ENCODE results near the gene SLC8A3. TPM values are rescaled to one million over a fixed set of nuclear protein-coding genes. Genes with fewer than 3 reads are reported as not detected.

Gene SLC8A3
- total RNA-seq, 1 donor from 2014 or later = 48.7 TPM

DNA sequence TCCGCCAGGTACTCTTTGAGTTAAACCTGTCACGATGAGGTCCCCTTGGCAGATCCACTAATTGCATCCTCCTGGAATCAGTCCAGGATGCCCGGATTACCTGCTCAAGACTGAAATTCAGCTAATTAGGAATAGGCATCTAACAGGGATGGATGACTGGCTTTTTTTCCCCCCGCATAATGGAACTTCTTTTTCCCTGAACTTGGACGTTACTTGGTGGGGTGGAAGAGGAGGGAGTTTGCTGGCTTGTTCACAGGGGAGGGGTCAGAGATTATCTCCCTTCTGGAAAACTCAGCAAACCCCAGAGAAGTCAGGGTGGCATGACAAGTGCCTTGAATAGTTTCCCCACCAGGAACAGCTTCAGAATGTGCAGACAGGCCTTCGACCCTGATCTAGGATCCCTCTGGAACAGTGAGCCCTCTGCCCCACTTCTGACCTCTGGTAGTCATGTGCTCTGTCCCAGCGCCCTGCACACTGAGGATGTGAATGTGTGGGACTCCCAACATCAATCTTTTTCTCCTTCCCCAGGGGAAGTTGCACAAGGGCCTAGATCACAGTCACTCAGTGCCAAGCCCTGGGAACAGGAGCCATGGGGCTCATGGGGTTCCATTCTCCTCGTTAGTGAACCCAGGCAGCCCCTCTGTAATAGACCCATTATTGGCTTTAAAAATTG is 167.1 kb downstream of the SLC8A3 start:
- DNase-seq = no peak

DNA sequence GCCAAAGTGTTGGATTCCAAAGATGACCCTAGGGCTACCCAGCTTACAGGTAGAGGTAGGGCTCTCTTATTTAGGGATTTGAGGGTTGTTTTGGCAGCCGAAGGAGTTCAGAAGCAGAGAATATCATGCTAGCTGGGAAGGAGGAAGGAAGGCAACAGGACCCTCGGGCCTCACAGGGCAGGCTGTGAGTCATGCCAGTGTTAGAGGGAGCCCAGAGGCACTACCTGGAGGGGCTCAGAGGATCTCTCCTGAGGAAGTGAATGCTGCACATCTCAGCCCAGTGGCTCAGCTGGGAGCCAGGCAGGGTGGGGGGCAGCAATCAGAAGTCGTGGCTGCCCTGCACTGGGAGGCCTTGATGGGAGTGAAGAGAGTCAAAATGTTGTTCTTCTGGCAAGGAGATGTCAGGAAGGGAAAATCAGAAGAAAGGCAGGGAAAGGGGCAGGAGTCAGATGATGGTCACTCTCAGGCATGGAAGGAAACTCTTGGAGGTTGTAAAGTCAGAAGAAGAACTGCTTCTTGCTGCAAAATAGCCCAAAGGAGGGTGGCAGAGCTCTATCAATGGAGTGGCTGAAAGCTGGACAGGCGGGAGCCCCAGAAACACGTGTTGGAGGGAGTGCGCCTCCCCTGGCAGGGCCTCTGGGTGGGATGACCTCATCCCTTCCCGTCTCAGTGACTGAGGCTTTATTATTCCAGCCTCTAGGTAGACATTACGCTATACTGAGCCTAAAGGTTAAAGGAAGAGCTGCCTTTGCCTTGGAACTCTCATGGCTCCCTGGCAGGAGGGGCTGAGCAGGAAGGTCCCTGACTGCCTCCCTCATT is 168.2 kb downstream of the SLC8A3 start:
- peak; percentile 11 for DNase-seq

DNA sequence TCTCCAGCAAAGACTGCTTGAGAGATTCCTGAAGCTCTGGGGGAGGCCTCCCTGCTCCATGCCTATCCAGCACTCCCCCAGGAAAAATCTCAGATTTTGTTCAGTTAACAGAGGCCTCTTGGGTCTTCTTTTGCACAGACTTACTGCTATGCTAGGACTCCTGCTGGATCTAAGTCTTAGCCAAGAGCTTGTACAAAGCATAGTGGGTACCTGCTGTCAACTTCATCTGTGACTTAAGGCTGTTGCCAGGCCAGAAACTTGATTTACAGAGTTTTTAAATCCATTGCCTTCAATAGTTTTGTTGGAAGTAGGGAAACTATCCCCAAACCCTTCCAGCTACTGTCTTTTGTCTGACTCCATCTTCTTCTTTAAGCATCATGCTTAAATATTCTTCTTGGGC is 169.1 kb downstream of the SLC8A3 start:
- DNase-seq = no peak

DNA sequence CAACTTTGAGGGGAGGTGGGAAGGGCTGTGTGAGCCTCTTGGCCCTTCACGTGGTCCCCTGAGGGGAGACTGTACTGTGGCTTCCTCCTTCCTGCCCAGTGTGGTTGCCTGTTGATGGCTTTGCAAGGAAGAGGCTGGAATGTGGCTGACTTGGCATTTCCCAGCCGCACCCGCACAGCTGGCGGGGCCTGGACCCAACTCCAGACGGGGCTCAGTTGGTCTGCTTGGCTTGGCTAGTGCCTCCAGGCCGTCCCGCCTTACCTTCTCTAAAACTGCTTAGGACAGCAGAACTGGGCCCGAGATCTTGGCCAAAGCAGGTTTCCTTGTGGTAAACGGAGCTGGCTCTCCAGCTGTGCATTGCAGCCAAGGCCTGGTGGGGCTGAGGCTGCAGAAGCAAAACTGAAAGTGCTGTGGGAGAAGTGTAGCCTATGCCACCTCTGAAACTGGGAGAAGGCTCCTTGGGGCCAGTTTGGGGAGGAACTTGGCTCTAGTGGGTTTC is 170.0 kb downstream of the SLC8A3 start:
- no peak for DNase-seq

DNA sequence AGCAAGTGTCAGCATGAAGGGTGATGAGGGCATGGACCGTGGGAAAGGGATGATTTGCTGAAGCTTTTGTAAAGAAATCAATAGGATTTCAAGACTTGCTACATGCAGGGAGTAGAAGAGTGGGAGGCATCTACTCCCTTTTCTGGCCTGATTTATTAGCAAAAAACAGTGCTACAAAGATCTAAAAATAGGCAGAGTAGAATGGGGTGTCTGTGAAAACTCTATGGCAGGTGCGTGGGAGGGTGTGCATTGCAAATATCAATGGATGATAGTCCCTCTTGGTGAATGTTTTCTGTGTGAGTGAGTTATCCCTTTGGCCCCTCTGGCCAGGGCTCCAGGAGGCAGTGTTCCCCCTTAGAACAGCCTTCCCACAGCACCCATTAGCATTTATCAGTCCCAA is 170.5 kb downstream of the SLC8A3 start:
- no peak for DNase-seq

DNA sequence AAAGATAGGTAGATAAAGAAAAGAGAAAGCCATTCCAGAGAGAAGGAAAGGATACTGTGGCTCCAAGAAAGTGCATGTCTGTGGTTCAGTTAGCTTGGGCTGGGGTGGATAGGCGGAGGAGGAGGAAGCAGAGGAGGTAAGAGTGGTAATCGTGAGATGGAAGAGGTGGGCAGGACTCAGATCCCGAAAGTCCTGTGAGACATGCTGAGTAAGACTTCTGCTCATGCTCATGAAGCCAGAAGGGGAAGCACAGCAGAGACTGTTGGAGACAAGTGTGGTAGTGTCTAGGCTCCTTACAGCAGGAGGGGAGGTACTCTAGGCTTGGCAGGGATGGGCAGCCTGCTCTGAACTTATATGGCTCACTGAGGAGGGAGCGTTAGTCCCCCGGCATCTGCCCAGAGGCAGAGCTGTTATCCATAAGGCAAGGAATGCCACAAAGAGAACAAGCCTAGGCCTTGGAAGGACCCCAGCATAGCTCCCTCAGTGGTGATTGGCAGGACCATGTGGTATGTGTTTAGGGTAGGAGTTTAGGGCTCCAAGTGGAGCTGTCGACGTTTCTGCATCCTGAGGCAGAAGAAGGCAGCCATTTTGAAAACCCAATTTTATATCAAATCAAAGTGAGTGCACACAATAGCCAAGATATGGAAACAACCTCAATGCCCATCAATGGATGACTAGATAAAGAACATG is 174.2 kb downstream of the SLC8A3 start:
- no peak for DNase-seq

DNA sequence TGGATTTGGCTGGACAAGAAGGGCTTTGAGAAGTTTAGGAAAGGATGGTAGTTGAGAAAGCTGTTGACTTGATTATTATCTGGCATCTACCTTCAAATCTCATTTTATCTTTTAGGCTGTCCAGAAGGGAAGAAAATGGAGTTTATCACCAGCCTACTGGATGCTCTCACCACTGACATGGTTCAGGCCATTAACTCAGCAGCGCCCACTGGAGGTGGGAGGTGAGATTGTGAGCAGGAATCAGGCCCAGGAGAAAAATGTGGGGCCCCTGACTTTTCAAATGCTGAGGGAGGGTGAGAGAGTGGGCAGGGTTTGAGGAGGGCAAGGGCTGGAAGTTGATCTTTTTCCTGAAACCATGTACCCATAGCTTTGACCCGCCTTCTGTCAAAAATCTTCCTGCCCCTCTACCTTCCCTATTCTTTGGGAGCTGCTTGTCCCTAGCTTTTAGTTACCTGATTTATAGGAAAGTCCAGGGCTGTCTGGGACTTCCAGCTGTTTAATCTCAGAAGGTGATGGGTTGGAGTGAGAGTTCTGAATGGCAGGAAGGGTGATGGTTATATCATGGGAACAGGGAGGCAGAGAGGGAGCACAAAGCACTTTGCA is 175.4 kb downstream of the SLC8A3 start:
- no peak for DNase-seq

DNA sequence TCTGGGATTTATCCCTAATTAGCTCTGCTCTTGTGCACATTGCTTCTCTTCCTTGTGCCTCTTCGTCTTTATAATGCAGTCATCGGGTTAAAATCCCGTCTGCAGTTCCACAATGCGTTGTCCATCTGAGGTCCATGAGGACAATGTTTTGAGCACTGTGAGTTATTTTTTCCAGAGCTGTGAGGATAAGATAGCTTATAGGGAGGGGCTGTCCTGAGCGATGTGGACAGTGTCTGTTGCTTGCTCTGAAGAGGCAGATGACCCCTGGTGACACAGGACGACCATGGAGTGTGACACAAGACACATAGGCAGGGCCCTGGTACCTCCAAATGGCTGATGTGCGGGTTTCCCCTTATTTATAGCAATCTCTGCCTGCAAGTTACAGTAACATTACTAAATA is 177.0 kb downstream of the SLC8A3 start:
- no peak for DNase-seq

DNA sequence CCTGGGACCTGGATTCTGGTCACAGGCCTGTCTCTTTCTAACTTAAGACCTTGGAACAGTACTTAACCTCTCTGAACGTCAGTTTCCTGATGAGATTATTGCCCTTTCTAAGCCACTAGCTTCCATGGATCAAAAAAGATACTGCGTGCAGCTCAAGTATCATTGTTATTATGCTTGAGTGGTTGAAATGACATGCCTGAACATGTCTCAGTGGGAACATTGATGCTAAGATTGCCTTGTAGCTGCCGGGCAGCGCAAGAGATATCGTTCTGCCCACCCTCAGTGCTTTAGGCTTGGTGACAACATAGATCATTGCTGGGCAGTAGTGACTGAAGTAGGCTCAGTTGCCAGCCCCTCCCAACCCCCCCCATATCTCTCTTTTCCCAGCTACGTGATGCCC is 177.7 kb downstream of the SLC8A3 start:
- DNase-seq = no peak

DNA sequence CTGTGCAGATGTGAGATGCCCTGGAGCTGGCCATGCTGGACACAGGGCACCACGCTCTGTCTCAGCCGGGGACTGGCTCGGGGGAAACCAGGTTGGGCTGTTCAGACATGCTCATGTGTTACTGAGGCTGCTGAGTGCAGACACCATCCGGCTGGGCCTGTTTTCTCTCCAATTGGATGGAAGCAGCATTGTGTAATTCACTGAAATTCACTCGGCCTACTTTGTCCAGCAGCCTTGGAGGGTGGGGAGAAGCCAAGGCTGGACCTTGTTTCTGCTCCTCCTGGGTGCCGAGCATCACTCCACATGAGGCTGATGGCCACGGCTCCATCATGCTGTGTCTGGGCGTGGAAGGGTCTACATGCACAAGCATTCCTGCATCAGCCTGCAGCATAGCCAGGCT is 178.8 kb downstream of the SLC8A3 start:
- DNase-seq = no peak

DNA sequence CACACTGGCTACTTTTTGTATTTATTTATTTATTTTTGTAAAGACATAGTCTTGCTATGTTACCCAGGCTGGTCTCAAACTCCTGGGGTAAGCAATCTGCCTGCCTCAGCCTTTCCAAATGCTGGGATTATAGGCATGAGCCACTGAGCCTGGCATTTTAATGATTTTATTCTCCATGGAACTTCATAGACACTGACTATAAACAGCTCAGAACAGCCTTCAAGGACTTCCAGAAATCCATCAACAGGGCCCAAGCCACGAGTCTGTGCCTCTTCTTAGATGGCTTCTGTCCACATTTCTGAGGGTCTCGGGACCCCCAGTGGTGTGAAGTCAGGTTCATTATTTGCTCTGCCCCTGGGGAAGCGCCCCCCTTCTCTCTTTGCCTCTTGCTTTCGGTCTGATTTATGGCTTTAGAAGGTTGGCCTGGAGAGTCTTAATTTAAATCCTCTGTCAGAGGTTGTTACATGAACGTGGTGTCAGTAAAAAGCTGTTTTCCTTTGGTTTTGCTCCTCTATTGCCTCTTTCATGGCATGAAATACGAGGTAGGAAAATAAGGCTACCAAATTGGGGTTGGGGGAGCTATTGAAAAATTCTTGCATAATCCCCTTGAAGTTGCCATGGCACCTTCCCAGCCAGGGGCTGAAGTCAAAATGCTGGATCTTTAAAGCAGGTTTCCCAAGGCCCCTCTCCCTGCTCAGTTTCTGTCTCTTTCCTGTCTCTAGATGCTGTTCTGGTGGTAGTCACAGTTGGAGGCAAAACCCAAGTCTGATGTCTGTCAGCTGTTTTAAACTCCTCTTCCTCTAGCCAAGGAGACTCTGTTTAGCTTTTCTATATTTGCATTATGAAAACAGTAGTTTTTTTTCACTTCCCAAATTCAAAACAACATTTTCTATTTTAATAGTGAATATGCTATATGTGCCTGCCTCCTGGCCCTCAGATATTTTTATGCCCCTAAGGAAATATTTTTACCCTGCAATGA is 180.2 kb downstream of the SLC8A3 start:
- no peak for DNase-seq

DNA sequence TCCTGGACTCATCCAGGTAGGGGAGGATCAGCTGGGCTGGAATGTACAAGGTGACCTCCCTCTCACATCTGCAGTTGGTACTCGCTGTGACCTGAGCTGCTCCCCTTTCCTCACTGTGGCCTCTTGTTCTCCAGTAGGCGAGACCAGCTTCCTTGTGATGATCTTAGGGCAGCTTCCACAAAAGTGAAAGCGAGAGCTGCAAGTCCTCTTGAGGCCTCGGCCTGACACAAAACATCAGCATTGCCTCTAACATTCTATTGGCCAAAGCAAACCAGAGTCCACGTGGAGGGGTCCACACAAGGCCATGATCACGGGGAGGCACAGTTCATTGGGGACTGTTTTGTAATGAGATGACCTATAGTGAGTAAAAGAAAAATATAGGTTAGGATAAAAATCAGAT is 182.1 kb downstream of the SLC8A3 start:
- DNase-seq = no peak

DNA sequence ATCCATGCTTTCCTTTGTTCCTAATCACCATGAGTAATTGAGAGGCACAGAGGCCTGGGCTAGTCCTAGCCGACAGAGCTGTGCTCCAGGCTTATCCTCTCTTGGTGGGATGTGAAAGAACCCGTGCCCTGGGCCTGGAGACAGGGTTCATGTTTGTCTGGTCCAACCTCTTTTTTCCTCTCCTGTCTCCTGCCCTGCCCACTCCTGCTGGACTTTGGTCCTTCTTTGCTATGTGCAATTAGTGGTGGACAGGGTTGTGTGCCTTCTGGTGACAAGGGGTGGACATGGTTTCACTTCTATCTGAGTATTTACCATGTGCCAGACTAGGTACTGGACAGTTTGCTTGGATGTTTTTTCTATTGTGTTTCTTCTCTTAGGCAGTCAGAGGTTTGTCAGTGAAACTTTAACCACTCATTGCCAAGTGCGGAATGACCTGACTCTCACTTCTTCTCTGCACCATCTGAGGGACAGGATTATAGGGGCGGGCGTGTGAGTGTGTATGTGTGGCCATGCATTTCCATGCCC is 183.4 kb downstream of the SLC8A3 start:
- DNase-seq = no peak

DNA sequence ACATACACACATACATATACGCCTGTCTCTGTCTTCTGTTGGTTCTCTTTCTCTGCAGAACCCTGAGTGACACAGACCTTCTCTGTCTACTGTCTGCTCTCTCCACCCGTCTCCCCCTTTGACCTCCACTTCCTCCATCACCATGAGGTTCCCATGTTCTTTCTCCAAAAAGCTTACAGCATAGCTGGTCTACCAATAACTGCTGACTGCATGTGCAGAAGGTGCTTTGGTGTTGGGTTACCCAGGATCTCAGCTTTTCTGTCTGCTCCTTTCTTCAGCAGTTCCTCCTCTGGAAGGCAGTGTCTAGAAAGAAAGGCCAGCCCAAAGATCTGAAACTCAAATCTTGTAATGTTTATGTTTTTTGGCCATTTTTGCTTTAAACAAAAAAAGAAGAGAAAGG is 184.0 kb downstream of the SLC8A3 start:
- no peak for DNase-seq

DNA sequence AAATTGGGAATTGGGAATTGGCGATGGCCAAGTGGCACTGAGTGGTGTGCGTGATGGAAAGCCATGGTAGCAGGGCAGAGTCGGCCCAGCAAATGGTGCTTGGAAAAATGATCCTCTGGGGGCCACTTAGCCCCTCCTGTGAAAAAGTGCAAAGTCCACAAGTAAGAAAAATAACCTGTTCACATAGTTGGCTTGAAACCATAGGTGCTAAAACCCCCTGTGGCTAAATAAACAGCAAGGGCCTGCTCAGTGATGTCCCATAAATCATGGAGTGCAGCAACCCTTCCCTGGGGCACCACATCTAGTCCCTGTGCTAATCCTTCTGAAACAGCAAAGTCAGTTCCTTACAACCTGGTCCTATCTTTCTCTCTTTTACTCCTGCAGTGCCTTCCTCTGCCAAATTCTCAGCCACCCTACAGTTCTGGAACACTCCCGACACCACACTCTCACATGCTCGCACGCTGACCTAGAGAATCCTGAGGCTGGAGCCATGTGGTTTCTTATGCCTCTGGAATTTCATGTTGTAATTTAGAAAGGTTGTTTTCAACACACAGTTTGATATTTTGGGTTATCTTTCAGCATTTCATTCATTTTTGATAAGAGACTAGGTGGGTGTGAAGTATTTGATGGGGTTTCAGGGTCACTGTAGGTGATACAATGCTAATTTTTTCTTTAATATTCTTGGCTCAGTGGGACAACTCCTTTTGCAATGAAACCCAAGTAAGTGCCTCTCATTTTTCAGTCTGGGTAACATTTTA is 186.0 kb downstream of the SLC8A3 start:
- DNase-seq = no peak

DNA sequence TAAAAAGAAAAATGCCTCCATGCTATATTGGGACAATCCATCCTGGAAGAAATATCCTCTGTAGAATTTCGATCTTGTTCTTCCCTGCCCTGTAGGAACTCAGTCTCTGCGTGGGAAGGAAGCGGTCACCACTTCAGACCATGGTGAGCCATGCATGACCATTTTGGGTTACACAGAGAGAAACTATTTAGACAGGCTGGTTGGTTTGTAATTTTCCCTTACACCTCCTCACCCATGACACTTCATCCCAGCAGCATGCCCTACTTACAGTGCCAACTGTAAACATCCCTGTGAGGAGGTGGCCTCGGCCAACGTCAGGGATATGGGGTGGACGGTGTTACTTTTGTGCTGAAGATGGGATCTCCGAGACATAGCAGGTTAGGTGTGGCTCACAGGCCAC is 188.2 kb downstream of the SLC8A3 start:
- no peak for DNase-seq

DNA sequence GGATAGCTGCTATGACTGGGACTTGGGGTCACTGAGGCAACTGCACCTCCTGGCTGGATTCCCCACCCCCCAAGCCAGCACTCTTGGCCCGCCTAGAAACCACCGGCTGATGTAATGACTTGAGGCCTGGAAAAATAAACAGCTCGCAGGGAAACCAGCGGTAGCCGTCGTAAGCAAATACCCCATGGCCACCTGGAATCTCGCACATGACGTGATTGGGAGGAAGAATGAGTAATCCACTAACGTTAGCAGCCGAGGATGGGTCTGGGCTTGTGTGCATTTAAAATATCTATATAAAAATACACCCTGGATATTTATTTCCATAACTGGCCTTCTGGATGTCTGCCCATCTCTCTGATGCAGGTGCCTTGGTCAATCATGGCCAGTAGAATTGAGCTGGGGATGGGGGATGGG is 189.5 kb downstream of the SLC8A3 start:
- DNase-seq = no peak

DNA sequence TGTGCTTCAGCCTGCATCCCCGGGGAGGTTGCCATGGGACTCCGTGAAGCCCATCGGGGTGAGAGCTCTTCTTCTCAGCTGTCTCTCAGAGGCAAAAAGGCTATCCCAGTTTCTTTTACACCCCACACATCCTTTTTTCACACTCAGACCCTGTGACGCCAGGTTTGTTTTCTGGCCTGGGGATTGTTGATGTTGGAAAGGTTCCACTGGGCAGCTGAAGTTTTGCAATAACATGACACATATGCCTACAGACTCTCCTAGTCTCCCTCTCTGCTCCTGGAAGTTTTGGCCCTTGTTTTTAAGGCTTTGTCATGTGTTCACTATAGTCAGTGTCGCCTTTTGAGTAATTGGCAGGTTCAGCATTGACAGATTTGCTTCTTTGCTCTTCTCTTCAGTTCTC is 190.9 kb downstream of the SLC8A3 start:
- DNase-seq = no peak

DNA sequence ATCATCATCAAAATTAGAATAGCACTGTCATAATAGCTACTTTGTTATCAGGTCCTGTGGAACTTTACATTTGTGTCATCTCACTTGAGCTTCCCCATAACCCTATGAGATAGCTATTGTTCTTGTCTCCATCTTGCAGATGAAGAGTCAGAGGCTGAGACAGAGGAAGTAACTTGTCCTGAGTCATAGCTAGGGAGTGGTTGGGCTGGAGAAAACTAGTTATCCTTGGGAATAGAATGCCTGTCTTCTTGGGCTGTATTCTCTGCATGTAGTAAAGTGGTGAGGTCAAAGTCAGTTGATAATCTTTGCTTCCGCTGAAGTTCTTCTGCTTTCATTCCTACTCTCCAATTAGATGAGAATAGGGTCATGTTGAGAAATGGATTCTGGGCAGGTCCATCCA is 192.5 kb downstream of the SLC8A3 start:
- no peak for DNase-seq

All from occipital lobe (tissue), 2 donors.